Suppressor macrophage (primary cell): ENCODE measurements around the gene SS18.
"Not testable (repeated sequence)": the region's sequence is repeated elsewhere in the genome, so short reads cannot be mapped to it uniquely, and the experiment has no call there.

Experiments used
- DNase-seq, 4 experiments: peaks; one replicate each; pipeline ENCODE4 v3.0.0-alpha.2; 2020 to 2022
- total RNA-seq, 17 experiments: gene quantifications; one replicate each; lab custom pipeline; 2026; ENCODE audit warnings: mixed read lengths in 6 of 17, inconsistent platforms in 3 of 17; lab: John Stamatoyannopoulos, UW

SS18 gene
- total RNA-seq, result 61.4 to 89.7 (median 69.7) reads per million in 17 experiments

GRCh38 chr18:26090130-26091046, at the start of gene SS18:
TSS of gene SS18 (minus strand) at chr18:26090613. CDS start at chr18:26090569, 44 bp downstream.
- peak; percentile 95 to 98 (median 98) for DNase-seq

- no peak for DNase-seq
Observed at GRCh38 chr18:26135548-26135947, 45.1 kb upstream of the SS18 start.

- DNase-seq, result no peak
Observed at GRCh38 chr18:26134107-26134506, 43.7 kb upstream of the SS18 start.

GRCh38 chr18:26133652-26134051, 43.2 kb upstream of the SS18 start, which contains the start of gene PSMA8:
TSS of gene PSMA8 (plus strand) at chr18:26133869. CDS start at chr18:26133966, 97 bp downstream.
- peak in 3 of 4 experiments; percentile 17 to 45 (median 22) for DNase-seq

GRCh38 chr18:26128192-26128591, 37.8 kb upstream of the SS18 start:
- DNase-seq, result not testable (repeated sequence)

- DNase-seq, result no peak
Observed at GRCh38 chr18:26127786-26128185, 37.4 kb upstream of the SS18 start.

GRCh38 chr18:26121994-26122393, 31.6 kb upstream of the SS18 start:
- DNase-seq, result not testable (repeated sequence)

- no peak for DNase-seq
Observed at GRCh38 chr18:26121476-26121875, 31.1 kb upstream of the SS18 start.

- no peak for DNase-seq
Observed at GRCh38 chr18:26119246-26119645, 28.8 kb upstream of the SS18 start.

- DNase-seq, result no peak
Observed at GRCh38 chr18:26104035-26104434, 13.6 kb upstream of the SS18 start.

GRCh38 chr18:26103579-26103978, 13.2 kb upstream of the SS18 start:
- peak in 1 of 4 experiments; percentile 10 for DNase-seq

GRCh38 chr18:26097563-26097962, 7.2 kb upstream of the SS18 start:
- DNase-seq, result no peak

GRCh38 chr18:26096852-26097251, 6.4 kb upstream of the SS18 start:
- DNase-seq, result no peak

GRCh38 chr18:26091047-26091630, 726 bp upstream of the SS18 start:
- DNase-seq, result no peak

GRCh38 chr18:26089293-26090129, 902 bp downstream of the SS18 start:
- DNase-seq, result peak in 2 of 4 experiments; percentile 6 to 23

- peak in 2 of 4 experiments; percentile 5 to 11 for DNase-seq
Observed at GRCh38 chr18:26088487-26088886, 1.9 kb downstream of the SS18 start.

- no peak for DNase-seq
Observed at GRCh38 chr18:26086959-26087358, 3.5 kb downstream of the SS18 start.

- DNase-seq, result no peak
Observed at GRCh38 chr18:26085056-26085455, 5.4 kb downstream of the SS18 start.

GRCh38 chr18:26083099-26083498, 7.3 kb downstream of the SS18 start:
- no peak for DNase-seq

- DNase-seq, result no peak
Observed at GRCh38 chr18:26082475-26082874, 7.9 kb downstream of the SS18 start.

GRCh38 chr18:26074246-26074645, 16.2 kb downstream of the SS18 start:
- DNase-seq, result peak in 2 of 4 experiments; percentile 18 to 39

GRCh38 chr18:26073758-26074157, 16.7 kb downstream of the SS18 start:
- DNase-seq, result no peak

GRCh38 chr18:26071725-26072124, 18.7 kb downstream of the SS18 start:
- DNase-seq, result peak in 1 of 4 experiments; percentile 9
